HEK293T (cell line): ENCODE measurements around the gene SNCB.

Experiments used
- ARNT ChIP-seq: fragments of 450-650 bp; IDR thresholded peaks from 2 replicates; pipeline ENCODE4 v1.6.1; 2017; ENCODE audit warnings: mild to moderate bottlenecking
- CTBP1 ChIP-seq: fragments of 450-650 bp; IDR thresholded peaks from 2 replicates; pipeline ENCODE4 v1.6.1; 2016; ENCODE audit warnings: borderline replicate concordance
- FOXA1 ChIP-seq: fragments of 450-650 bp; IDR thresholded peaks from 2 replicates; pipeline ENCODE4 v1.6.1; 2016; ENCODE audit warnings: mild to moderate bottlenecking
- HDGF ChIP-seq: fragments of 450-650 bp; IDR thresholded peaks from 2 replicates; pipeline ENCODE4 v1.6.1; 2017; ENCODE audit warnings: antibody characterized with exemption, borderline replicate concordance
- L3MBTL2 ChIP-seq: fragments of 450-650 bp; conservative IDR thresholded peaks from 2 replicates; pipeline ENCODE4 v1.6.1; 2016; ENCODE audit warnings: mild to moderate bottlenecking
- LEF1 ChIP-seq: fragments of 450-650 bp; IDR thresholded peaks from 2 replicates; pipeline ENCODE4 v1.6.1; 2017; ENCODE audit warnings: mild to moderate bottlenecking, borderline replicate concordance
- NFRKB ChIP-seq: fragments of 450-650 bp; IDR thresholded peaks from 2 replicates; pipeline ENCODE4 v1.6.1; 2016; ENCODE audit warnings: mild to moderate bottlenecking, moderate library complexity
- SP1 ChIP-seq: fragments of 450-650 bp; IDR thresholded peaks from 2 replicates; pipeline ENCODE4 v1.6.1; 2017
- SUZ12 ChIP-seq: fragments of 450-650 bp; IDR thresholded peaks from 2 replicates; pipeline ENCODE4 v1.6.1; 2016; ENCODE audit warnings: mild to moderate bottlenecking
- ZNF384 ChIP-seq: fragments of 450-650 bp; IDR thresholded peaks from 2 replicates; pipeline ENCODE4 v1.6.1; 2016

GRCh38 chr5:176579323-176579722, 51.0 kb downstream of the SNCB start:
- TF ChIP-seq SUZ12: no peak
- no peak for TF ChIP-seq SP1
- TF ChIP-seq HDGF: no peak
- TF ChIP-seq NFRKB: no peak
- TF ChIP-seq ZNF384: no peak
- no peak for TF ChIP-seq LEF1
- TF ChIP-seq L3MBTL2: no peak
- no peak for TF ChIP-seq CTBP1
- no peak for TF ChIP-seq FOXA1
- TF ChIP-seq ARNT: no peak
